Mucosa of descending colon (tissue), 3 donors: ENCODE measurements around the gene SERINC5. TPM values are rescaled to one million over a fixed set of nuclear protein-coding genes. Genes with fewer than 3 reads are reported as not detected.
A peak's percentile ranks its signal among the peaks of the same experiment; 100 is the strongest.

Experiments
- ATAC-seq: fragments of 200-7000 bp; cut with Tn5 transposase; one replicate; pipeline ENCODE4 v1.9.1; 2020; ENCODE audit warnings: mild to moderate bottlenecking, moderate library complexity
- DNase-seq, 3 donors: peaks; one replicate each; pipeline ENCODE4 v3.0.0-alpha.2; 2020
- H3K36me3 ChIP-seq: fragments of 200-600 bp; one replicate; pipeline ENCODE4 v1.8.0; 2021; ENCODE audit warnings: low read depth, mild to moderate bottlenecking
- H3K4me1 ChIP-seq: fragments of 200-600 bp; one replicate; pipeline ENCODE4 v1.8.0; 2021; ENCODE audit warnings: low read depth, mild to moderate bottlenecking
- H3K4me3 ChIP-seq: fragments of 200-600 bp; one replicate; pipeline ENCODE4 v1.8.0; 2021; ENCODE audit warnings: mild to moderate bottlenecking
- H3K9me3 ChIP-seq: fragments of 200-600 bp; one replicate; pipeline ENCODE4 v1.8.0; 2021; ENCODE audit warnings: mild to moderate bottlenecking
- intact Hi-C, 2 donors: fragments of 100-400 bp; cut with DNase I in 1 of 2; cut with micrococcal nuclease in 1 of 2; formaldehyde crosslinking; loops; one replicate each; pipeline versions ENCODE4 v1.11.0 to v1.11.1; 2022; cut with DNase I, micrococcal nuclease
- total RNA-seq, 3 donors: library from RNA; stranded (reverse); fragmentation: NEBNext Ultra II Directional in 2 of 3; extraction: Animal tissue kit (Norgen Biotek cat#: 25700) in 2 of 3; gene quantifications; one replicate each; pipeline versions ENCODE4 v1.2.1 to v1.2.4, GENCODE V29; 2021 to 2023
- TF ChIP-seq, protein P1 (sequence below): fragments of 200-600 bp; IDR thresholded peaks from one replicate; pipeline ENCODE4 v1.8.0; 2022; ENCODE audit warnings: antibody characterized with exemption, mild to moderate bottlenecking
- donor health status: DM: no; HTN: no; CAD: no; lungs with moderate emphysema.
- donor health status: DM: no; HTN: no; CAD: no.
- donor health status: DM: no; HTN: yes; CAD: no.

The SERINC5 gene
- total RNA-seq, 3 donors from 2014 or later, result 66.6 to 153 (median 126) TPM

- no peak for DNase-seq
- H3K4me3 ChIP-seq, result no peak overlapping the region
- H3K4me1 ChIP-seq, result peaks cover 18% of the 10 kb centered on the region
- intact Hi-C loops, result no loop called here
- ATAC-seq, result no peak
- no peaks in the 10 kb centered on the region for H3K36me3 ChIP-seq
- TF ChIP-seq, protein P1, sequence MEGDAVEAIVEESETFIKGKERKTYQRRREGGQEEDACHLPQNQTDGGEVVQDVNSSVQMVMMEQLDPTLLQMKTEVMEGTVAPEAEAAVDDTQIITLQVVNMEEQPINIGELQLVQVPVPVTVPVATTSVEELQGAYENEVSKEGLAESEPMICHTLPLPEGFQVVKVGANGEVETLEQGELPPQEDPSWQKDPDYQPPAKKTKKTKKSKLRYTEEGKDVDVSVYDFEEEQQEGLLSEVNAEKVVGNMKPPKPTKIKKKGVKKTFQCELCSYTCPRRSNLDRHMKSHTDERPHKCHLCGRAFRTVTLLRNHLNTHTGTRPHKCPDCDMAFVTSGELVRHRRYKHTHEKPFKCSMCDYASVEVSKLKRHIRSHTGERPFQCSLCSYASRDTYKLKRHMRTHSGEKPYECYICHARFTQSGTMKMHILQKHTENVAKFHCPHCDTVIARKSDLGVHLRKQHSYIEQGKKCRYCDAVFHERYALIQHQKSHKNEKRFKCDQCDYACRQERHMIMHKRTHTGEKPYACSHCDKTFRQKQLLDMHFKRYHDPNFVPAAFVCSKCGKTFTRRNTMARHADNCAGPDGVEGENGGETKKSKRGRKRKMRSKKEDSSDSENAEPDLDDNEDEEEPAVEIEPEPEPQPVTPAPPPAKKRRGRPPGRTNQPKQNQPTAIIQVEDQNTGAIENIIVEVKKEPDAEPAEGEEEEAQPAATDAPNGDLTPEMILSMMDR, result no peak
- H3K9me3 ChIP-seq, result no peaks in the 10 kb centered on the region
These were observed 106.7 kb downstream of the SERINC5 start for GRCh38 chr5:80149161-80149609.

DNA sequence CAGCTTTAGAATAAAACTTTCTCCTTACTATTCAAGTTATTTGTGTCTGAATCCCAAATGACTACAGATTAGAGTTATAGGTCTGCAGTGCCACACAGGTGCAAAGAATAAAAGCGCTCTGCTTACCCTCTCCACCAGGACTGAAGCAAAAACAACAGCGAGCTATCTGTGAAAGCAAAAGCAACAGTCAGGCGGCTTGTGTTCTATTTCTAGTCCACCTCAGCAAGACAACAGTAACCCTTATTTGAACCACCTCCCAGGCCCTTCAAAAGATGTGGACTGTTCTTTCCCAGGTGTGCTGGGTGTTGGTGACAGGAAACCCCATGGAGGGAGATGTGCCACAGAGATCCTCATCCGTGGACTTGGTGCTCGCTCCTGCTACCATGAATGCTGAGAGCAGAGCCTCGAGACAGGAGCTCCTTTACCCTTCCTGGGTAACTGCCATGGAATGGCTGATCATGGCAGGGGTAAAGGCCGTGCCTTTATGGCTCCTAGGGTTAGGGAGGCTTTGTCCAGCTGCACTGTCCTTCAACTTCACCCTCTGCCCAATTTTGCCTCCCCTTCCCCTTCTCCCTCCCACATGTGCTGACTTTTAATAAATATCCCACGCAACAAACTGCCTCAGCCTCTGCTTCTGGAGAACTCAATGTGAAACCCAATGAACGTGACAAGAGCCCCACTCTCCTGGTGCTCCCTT lies 108.6 kb downstream of the SERINC5 start:
- intact Hi-C loops, result no loop called here
- Histone ChIP-seq H3K36me3 (no peaks in the 10 kb centered on the region), H3K4me1 (no peaks in the 10 kb centered on the region), H3K4me3 (no peak overlapping the region), H3K9me3 (no peaks in the 10 kb centered on the region)
- ATAC-seq (no peak), DNase-seq (no peak)
- TF ChIP-seq, protein P1, result no peak

GRCh38 chr5:80146046-80146445 lies 109.8 kb downstream of the SERINC5 start:
- H3K36me3 ChIP-seq, result no peaks in the 10 kb centered on the region
- H3K4me1 ChIP-seq, result no peaks in the 10 kb centered on the region
- intact Hi-C loops, result no loop called here
- TF ChIP-seq, protein P1, result no peak
- H3K4me3 ChIP-seq, result no peak overlapping the region
- ATAC-seq (peak; percentile 12), DNase-seq (no peak)
- H3K9me3 ChIP-seq, result no peaks in the 10 kb centered on the region

DNA sequence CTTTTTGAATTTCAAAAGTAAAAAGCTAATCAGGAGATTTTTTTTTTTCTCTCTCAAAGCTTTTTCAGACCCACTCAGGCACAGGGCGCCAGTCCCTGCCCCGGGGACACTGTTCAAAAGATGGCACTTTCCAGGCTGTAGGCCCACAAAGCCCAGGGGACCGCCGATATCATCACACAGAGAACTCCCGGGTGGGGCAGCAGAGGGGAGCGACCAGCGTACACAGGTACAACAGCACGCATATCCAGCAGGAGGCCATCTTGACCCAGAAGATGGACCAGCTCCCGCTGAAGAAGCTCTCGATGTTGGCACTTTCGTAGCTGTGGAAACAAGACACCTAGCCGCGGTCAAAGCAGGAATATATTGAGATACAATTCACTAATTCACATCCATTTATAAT lies 112.4 kb downstream of the SERINC5 start:
- Histone ChIP-seq H3K4me3 (no peak overlapping the region), H3K9me3 (no peaks in the 10 kb centered on the region), H3K4me1 (peaks cover 5% of the 10 kb centered on the region), H3K36me3 (no peaks in the 10 kb centered on the region)
- no peak for DNase-seq
- intact Hi-C loops, result no loop called here
- no peak for ATAC-seq
- TF ChIP-seq, protein P1, result no peak

DNA sequence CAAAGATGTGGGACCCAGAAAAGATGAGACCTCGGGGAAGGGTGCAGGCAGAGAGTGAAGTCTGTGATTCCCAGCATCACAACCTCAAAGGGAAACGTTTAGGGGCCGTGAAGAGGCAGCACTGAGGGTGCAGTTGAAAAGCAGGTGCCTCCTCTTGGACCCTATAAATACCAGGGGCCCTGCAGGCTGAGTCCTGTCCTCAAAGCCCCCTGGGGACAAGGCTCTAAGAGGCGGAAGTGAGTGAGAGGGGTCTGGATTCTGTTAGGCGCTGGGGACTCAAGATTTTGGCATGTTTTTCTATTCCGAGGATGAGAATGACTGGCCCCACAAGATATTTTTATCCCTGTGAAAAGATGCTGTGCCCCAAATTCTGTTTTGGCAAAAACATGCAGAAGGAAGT lies 112.9 kb downstream of the SERINC5 start:
- intact Hi-C loops, result no loop called here
- no peak for ATAC-seq

More for the DNA sequence above, 112.9 kb downstream of the SERINC5 start:
- H3K9me3 ChIP-seq, result no peaks in the 10 kb centered on the region
- no peak for DNase-seq
- H3K4me3 ChIP-seq, result no peak overlapping the region
- peaks cover 5% of the 10 kb centered on the region for H3K4me1 ChIP-seq
- H3K36me3 ChIP-seq, result no peaks in the 10 kb centered on the region
- TF ChIP-seq, protein P1, result no peak
